HG03025 (cell line): ENCODE results near the gene CACNA1F.

Experiments
- ATAC-seq: cut with Tn5 transposase; IDR thresholded peaks from one replicate; pipeline ENCODE4 v1.9.1; 2021; ENCODE audit warnings: mild to moderate bottlenecking, moderate library complexity; ENCODE audit not compliant: unreplicated experiment, low FRiP score

The CACNA1F gene

GRCh38 chrX:49257846-49258748 is 25.0 kb upstream of the CACNA1F start:
- no peak for ATAC-seq

- ATAC-seq: no peak
Observed at GRCh38 chrX:49257074-49257790, 24.1 kb upstream of the CACNA1F start.

GRCh38 chrX:49256268-49256995 is 23.3 kb upstream of the CACNA1F start:
- no peak for ATAC-seq

- ATAC-seq: no peak
Observed at GRCh38 chrX:49254639-49255038, 21.5 kb upstream of the CACNA1F start.

GRCh38 chrX:49251325-49251724 is 18.2 kb upstream of the CACNA1F start:
- no peak for ATAC-seq

DNA sequence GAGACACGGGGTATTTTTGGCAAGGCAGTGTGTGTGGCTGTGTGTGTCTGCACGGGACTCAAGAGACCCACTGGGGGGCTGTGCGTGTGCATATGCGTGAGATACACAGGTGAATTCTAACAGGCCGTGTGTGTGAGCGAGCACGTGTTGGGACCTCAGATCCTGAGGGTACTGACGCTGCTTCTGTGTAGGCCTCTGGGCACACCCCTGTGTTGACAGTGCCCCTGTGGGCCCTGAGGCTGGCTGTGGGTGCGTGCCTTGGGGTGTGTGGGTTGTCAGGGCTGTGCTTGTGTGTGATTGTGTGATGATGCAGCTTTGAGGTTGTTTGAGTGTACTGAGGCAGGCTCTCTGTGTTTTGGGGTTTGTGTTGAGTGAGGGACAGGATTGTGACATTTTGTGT is 17.4 kb upstream of the CACNA1F start:
- no peak for ATAC-seq

GRCh38 chrX:49250066-49250465 is 16.9 kb upstream of the CACNA1F start:
- no peak for ATAC-seq

DNA sequence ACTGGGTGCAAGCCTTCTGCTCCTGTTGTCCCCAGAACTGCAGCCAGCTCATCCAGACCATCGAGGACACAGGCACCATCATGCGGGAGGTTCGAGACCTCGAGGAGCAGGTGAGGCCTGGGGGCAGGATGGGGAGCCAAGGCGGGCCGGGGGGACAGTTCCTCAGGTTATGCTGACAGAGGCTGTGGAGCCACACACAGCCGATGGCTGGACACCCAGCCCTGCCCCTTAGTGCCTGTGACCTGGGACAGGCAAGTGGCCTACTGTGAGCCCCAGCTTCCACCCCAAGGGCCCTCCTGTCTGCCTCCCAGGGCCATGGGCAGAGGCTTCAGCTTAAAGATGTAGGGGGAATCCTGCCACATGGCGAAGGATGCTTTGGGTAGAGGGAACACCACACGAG is 16.5 kb upstream of the CACNA1F start:
- no peak for ATAC-seq

DNA sequence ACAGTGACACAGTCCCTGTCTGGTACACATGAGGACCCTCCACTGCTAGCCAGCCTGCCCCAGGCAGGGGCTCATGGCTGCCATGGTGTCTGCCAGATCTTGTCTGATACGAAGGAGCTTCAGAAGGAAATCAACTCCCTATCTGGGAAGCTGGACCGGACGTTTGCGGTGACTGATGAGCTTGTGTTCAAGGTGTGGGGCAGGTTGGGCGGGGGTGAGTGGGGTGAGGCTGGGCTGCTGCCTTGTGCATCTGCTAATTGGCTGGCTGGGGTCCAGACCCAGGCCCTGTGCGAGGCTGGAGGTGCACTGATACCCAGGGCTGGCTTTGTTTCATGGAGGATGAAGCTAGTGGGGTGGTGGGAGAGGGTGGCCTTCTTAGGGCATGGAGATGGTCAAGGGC is 15.9 kb upstream of the CACNA1F start:
- ATAC-seq: no peak

DNA sequence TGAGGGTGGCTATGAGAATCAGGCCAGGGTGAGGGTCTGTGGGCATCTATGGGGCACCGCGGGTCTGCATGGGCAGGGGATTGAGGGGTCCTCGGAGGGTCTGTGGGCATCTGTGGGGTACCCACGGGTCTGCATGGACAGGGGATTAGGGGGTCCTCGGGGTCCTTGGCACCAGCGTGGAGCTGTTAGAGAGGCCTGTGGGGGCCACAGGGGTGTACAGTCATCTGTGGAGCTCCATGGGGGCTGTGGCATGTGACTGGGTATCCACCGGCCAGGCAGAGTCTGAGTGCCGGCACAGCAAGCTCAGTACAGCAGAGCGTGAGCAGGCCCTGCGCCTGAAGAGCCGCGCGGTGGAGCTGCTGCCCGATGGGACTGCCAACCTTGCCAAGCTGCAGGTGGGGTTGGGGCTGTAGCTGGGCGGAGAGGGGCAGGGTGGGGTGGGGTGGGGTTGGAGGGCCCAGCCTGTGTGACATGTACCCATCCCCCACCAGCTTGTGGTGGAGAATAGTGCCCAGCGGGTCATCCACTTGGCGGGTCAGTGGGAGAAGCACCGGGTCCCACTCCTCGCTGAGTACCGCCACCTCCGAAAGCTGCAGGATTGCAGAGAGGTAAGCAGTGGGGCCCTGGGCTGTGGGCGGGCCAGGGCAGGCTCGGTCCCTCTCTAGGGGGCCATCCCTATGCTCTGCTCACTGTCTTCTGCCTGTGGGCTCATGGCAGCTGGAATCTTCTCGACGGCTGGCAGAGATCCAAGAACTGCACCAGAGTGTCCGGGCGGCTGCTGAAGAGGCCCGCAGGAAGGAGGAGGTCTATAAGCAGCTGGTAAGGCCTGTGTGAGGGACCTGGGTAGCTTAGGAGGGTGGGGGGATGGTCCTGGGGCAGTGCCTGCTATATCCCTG is 15.0 kb upstream of the CACNA1F start:
- no peak for ATAC-seq

DNA sequence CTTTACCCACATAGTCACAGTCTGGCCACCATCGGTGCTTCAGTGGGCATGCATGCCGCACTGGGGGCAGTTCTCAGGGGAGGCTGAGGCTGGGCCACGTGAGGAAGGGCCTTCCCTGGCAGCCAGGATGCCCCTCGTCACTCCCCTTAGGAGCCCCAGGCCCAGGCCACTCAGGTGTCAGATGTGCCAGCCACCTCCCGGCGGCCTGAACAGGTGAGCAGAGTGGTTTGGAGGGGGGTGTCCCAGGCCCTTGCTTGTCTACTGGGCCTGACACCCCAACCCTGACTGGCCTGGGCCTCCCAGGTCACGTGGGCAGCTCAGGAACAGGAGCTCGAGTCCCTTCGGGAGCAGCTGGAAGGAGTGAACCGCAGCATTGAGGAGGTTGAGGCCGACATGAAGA is 14.2 kb upstream of the CACNA1F start:
- ATAC-seq: no peak

- no peak for ATAC-seq
Observed at GRCh38 chrX:49246541-49246940, 13.4 kb upstream of the CACNA1F start.

- ATAC-seq: no peak
Observed at GRCh38 chrX:49244207-49244606, 11.1 kb upstream of the CACNA1F start.

- no peak for ATAC-seq
Observed at GRCh38 chrX:49243166-49243565, 10.0 kb upstream of the CACNA1F start.

DNA sequence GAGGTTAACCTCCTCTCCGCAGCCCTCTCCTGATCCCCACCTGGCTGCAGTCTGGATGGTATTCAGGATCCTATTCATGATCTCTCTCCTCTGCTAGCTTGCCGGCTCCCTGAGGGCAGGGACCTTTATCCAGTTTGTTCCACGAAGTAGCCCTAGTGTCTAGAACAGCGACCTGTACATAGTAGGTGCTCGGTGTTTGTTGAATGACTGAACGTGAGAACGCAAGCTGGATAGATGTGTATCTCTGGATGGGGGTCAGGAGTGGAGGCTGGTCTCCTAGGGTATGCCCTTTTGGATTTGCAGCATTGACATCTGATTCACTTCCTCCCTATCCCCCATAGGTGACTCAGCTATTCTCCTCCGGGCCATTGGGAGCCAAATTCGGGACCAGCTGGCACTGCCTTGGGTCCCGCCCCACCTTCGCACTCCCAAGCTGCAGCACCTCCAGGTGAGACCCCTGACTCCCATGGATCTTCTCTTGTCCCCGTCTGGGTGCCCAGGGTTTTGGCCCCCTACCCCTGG is 9.5 kb upstream of the CACNA1F start:
- no peak for ATAC-seq

GRCh38 chrX:49238735-49239134 is 5.6 kb upstream of the CACNA1F start:
- no peak for ATAC-seq

GRCh38 chrX:49237060-49237459 is 3.9 kb upstream of the CACNA1F start:
- ATAC-seq: no peak

DNA sequence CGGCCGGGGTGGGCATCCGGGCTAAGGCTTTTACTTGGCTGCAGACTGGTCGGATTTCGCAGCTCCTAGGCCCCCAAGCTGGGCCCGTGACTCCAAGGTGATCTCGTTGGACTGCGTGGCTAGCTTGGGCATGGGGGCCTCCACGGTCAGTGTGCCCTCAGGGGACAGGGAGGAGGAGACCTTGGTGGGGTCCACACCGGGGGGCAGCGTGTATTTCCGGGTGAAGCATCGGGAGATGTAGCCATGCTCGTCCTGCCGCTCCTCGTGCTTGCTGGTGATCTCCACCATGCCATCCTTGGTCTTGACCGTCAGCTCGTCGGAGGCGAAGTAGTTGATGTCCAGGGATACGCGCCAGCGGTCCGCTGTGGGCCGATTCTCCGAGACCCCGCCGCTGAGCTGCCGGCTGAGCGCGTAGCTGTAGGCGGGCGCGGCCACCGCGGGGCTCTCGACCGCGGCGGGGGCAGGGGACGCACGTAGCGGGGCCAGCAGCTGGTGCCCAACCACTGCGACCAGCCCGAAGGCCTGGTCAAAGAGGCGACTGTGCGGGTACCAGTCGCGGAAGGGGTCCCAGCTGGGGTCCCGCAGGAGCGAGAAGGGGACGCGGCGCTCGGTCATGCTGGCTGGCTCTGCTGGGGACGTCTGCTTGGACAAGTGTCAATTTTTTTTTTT is 881 bp upstream of the CACNA1F start:
- ATAC-seq: no peak

DNA sequence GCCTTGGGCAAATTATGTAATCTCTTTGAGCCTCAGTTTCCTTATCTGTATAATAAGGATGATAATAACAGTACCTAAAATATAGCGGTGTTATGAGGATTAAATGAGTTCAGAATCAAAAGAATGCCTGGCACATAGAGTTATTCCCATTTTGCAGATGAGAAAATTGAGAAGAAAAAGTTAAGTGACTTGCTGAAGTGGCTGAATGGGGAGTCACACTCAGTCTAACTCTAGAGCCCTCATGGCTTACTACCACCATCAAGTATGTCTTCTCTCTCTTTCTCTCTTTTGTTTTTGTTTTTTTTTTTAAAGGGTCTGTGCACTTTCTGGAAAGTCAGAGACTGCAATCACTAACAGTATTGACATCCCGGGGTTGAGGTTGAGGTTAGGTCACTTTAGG is 615 bp downstream of the CACNA1F start:
- no peak for ATAC-seq
